Stimulated activated naive B cell treated with anti-CD40 and anti-IgM and Interleukin-4, amounts not matched to agents 10 μg/mL and 1 μg/mL and 100 μg/mL, for 72 hours (primary cell): Measurements from ENCODE around the gene CENPO.

ENCODE experiments used
- ATAC-seq, 2 donors: fragments of 150-1000 bp; cut with Tn5 transposase; replicated peaks; 2 replicates each; pipeline ENCODE4 v1.10.0; 2021; ENCODE audit warnings: moderate library complexity in 1 of 2
- DNase-seq: peaks from one replicate; pipeline ENCODE4 v3.0.0; 2021
- H3K27ac Mint-ChIP-seq: one replicate; pipeline ENCODE4 v1.8.0; 2022; ENCODE audit warnings: mild to moderate bottlenecking, mixed read lengths
- H3K27me3 Mint-ChIP-seq, 2 donors: one replicate each; pipeline ENCODE4 v1.8.0; 2022; ENCODE audit warnings: mixed read lengths in 2 of 2
- H3K36me3 Mint-ChIP-seq, 2 donors: one replicate each; pipeline ENCODE4 v1.8.0; 2022; ENCODE audit warnings: mixed read lengths in 2 of 2, mild to moderate bottlenecking in 1 of 2
- H3K4me1 Mint-ChIP-seq, 2 donors: one replicate each; pipeline ENCODE4 v1.8.0; 2022; ENCODE audit warnings: mixed read lengths in 2 of 2, mild to moderate bottlenecking in 1 of 2
- H3K4me3 Mint-ChIP-seq, 2 donors: one replicate each; pipeline ENCODE4 v1.8.0; 2022; ENCODE audit warnings: mild to moderate bottlenecking in 2 of 2, mixed read lengths in 2 of 2, moderate library complexity in 1 of 2
- H3K9me3 Mint-ChIP-seq, 2 donors: one replicate each; pipeline ENCODE4 v1.8.0; 2022; ENCODE audit warnings: mixed read lengths in 2 of 2, mild to moderate bottlenecking in 1 of 2

Gene CENPO

DNA sequence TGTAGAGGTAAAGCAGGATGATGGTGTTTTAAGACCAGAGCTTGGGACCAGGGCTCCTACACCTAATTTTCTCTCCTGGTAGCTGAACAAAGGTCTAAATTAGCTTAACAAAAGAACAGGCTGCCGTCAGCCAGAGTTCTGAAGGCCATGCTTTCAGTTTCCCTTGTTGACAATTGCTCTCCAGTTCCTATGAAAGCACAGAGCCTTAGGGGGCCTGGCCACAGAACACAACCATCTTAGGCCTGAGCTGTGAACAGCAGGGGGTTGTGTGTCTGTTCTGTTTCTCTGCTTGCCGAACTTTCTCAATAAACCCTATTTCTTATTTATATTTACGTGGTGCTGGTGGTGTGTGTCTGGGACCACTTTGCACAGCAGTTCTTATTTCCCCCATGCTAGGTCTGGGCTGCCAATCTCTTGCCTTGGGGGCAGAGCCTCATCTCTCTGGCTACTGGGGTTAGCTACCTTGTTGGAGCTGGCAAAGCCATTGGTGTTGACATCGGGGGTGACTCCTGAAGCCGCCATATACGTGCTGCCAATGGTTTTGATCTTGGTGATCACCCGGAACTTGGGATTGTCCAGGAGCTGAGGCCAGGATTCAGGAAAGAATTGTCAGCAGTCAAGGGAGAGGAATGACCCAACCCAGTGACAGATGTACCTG lies 29.0 kb downstream of the CENPO start:
- ATAC-seq (no peak), DNase-seq (no peak)
- no peaks in the 10 kb centered on the region for H3K27me3 Mint-ChIP-seq
- no peak overlapping the region for H3K27ac Mint-ChIP-seq
- no peak overlapping the region for H3K4me3 Mint-ChIP-seq
- H3K36me3 Mint-ChIP-seq = peaks cover 53 to 79% of the 10 kb centered on the region in 2 donors
- peaks cover 9 to 15% of the 10 kb centered on the region in 2 donors for H3K4me1 Mint-ChIP-seq
- H3K9me3 Mint-ChIP-seq = peaks cover 0 to 2% of the 10 kb centered on the region in 2 donors

DNA sequence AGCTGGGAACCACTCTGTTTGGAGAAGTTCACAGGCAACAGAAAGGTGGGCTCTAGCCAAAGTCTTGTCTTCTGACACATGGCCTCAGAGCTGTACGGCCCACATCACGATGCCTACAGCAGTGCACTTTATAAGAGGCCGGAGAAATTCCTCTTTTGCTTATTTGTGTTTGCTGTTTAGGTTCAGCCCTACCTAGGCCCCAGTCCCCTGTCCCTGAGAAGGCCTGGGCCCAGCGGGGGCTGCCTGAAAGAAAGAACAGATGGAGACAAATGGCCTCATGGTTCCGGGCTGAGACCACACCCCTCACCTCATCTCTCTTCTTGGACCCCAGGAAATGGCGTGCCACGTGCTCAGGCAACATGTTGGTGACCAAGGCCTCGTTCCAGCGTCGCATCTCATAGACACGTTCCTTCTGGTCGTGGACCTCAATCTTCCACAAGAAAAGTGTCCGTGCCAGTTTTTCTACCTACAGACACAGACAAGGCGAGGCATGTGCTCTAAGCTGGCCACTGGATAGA lies 30.9 kb downstream of the CENPO start:
- ATAC-seq = no peak
- no peak overlapping the region for H3K4me3 Mint-ChIP-seq
- no peak for DNase-seq
- peaks cover 0 to 2% of the 10 kb centered on the region in 2 donors for H3K9me3 Mint-ChIP-seq
- H3K4me1 Mint-ChIP-seq = peaks cover 13 to 20% of the 10 kb centered on the region in 2 donors
- H3K36me3 Mint-ChIP-seq = peaks cover 49 to 82% of the 10 kb centered on the region in 2 donors
- no peaks in the 10 kb centered on the region for H3K27me3 Mint-ChIP-seq
- H3K27ac Mint-ChIP-seq = no peak overlapping the region

DNA sequence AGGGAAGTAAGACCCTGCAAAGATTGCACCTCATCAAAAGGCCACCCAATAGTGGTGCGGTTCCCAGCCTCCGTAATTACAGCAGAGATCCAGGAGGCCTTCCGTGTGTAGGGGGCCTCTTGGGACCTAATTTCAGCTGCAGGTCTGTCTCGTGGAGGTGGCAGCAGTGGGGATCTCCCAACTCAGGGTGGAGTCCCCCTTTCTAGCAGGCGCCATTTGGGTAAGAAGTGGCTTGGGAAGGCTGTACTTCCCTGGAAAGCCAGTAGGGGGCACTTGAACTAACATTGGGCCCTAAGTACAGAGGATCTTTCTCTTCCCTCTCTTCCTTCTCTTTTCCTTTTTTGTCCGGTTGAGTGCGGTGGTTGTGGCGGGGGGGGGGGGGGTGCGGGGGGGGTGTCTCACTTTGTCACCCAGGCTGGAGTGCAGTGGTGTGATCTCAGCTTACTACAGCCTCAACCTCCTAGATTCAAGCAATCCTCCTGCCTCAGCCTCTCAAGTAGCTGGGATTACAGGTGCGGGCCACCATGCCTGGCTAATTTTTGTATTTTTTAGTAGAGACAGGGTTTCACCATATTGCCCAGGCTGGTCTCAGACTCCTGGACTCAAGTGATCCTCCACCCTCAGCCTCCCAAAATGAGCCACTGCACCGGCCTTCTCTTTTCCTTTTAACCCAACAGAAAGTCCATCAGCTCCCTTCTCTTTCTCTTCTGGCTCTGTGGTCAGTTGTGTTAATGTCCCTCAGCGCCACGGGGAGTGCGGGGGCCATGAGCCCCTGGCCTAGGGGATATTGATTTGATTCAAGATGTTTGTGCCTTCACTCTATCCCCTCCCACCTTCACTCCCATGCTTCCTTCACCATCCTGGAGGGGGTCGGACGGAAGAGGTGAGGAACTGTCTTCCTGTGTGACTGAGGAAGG lies 32.0 kb downstream of the CENPO start:
- no peak overlapping the region for H3K4me3 Mint-ChIP-seq
- no peaks in the 10 kb centered on the region for H3K27me3 Mint-ChIP-seq
- DNase-seq (no peak), ATAC-seq (peak; percentile 26 to 38)
- peaks cover 13 to 20% of the 10 kb centered on the region in 2 donors for H3K4me1 Mint-ChIP-seq
- peak overlapping the region; percentile 73 for H3K27ac Mint-ChIP-seq
- H3K36me3 Mint-ChIP-seq = peaks cover 42 to 76% of the 10 kb centered on the region in 2 donors
- H3K9me3 Mint-ChIP-seq = peaks cover 0 to 2% of the 10 kb centered on the region in 2 donors

DNA sequence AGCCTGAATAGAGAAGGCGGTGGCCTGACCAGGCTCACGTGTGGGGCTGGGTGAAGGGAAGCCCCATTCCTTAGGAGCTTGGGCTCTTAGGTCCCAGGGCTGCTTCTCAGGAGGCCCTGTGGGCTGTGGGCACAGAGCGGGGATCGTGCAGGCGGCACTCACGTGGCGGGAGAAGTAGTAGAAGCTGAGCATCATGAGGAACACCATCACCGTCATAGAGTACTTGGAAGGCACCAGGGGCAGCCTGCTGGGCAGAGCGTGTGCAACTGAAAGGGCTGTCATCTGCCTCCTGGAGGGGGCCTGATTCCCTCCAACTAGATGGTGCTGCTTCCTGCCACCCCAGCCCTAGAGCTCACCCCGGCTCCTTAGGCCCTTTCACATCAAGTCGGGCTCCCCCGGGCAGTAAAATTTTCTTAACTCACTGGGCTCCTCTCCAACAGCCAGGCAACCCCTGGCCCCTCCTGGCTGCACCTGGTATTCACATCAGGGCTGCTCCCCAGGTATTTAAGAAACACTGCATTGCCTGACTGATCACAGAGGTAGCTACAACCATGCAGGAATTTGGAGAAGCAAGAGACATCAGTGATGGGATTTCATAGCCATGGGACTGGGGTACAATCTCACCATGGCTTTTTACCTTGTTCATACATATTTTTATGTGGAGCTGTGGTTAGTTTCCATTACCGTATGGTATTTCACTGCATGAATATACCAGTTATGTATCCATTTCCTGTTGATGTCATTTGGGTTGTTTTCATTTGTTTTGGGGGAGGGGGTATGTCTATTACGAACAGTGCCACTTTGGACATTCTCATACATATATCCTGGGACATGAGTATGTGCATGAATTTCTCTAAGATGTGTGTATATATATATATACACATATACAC lies 32.9 kb downstream of the CENPO start:
- ATAC-seq = no peak
- no peak overlapping the region for H3K4me3 Mint-ChIP-seq
- peaks cover 13 to 20% of the 10 kb centered on the region in 2 donors for H3K4me1 Mint-ChIP-seq
- H3K9me3 Mint-ChIP-seq = peaks cover 0 to 2% of the 10 kb centered on the region in 2 donors
- peak overlapping the region; percentile 73 for H3K27ac Mint-ChIP-seq
- DNase-seq = no peak
- H3K36me3 Mint-ChIP-seq = peaks cover 39 to 74% of the 10 kb centered on the region in 2 donors
- H3K27me3 Mint-ChIP-seq = no peaks in the 10 kb centered on the region

DNA sequence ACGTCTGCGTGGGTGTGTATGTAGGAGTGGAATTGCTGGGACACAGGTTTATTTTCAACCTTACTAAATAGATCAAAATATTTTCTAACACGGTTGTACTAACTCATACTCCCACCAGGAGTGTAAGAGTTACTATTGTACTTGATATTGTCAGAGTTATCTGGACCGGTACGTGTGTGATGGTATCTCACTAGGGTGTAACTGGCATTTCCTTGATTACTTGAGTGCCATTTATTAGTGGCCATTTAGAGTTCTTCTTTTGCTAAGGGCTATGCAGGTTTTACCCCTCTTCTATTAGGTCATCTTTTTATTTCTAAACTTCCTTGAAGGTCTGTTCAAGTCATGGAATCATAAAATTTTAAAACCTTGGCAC lies 33.5 kb downstream of the CENPO start:
- Mint-ChIP-seq H3K4me1 (peaks cover 13 to 20% of the 10 kb centered on the region in 2 donors), H3K27ac (no peak overlapping the region), H3K36me3 (peaks cover 38 to 72% of the 10 kb centered on the region in 2 donors), H3K4me3 (no peak overlapping the region), H3K9me3 (peaks cover 0 to 2% of the 10 kb centered on the region in 2 donors), H3K27me3 (no peaks in the 10 kb centered on the region)
- ATAC-seq (no peak), DNase-seq (no peak)

DNA sequence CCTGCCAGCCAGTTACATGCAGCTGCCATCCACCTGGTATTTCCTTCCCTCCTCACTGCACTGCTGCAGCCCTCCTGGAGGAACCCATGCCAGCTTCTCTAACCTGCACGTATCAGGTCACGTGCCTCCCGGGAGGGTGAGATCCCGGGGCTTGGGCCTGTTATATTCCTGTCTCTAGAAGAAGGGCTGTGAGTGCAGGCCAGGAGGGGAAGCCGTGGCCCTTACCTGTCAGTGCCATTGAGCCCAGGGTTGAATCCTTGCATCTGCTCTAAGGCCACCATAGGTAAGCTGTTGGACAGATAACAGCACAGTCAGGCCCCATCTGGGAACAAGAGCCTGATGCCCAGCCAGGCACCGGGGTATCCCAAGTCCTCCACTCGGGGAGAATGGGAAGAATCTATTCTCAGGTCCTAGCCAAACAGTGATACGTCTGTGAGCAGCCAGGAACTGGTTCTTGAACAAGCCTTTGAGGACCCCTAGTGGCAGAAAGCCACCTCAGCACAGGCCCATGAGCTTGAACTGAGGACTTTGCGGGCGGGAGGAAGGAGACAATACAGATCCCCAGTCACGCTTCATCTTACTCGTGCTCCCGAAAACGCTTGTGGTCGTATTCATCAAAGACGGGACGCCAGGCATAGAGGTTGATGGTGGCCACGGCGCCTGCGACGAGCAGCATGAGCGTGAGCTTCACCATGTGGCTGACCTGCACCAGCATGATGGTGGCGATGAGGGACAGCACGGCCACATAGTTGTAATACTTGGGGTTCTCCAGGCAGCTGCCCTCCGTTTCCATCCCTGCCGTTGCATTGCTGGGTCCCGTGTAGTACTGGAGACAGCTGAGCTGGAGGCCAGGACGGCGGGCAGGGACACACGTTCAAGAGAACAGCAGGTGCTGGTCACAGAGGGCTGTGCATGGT lies 34.4 kb downstream of the CENPO start:
- Mint-ChIP-seq H3K27me3 (no peaks in the 10 kb centered on the region), H3K36me3 (peaks cover 42 to 68% of the 10 kb centered on the region in 2 donors), H3K4me3 (no peak overlapping the region), H3K27ac (peak overlapping the region; percentile 47), H3K9me3 (peaks cover 0 to 2% of the 10 kb centered on the region in 2 donors), H3K4me1 (peaks cover 13 to 20% of the 10 kb centered on the region in 2 donors)
- DNase-seq (peak; percentile 49), ATAC-seq (peak; percentile 89 to 93)

DNA sequence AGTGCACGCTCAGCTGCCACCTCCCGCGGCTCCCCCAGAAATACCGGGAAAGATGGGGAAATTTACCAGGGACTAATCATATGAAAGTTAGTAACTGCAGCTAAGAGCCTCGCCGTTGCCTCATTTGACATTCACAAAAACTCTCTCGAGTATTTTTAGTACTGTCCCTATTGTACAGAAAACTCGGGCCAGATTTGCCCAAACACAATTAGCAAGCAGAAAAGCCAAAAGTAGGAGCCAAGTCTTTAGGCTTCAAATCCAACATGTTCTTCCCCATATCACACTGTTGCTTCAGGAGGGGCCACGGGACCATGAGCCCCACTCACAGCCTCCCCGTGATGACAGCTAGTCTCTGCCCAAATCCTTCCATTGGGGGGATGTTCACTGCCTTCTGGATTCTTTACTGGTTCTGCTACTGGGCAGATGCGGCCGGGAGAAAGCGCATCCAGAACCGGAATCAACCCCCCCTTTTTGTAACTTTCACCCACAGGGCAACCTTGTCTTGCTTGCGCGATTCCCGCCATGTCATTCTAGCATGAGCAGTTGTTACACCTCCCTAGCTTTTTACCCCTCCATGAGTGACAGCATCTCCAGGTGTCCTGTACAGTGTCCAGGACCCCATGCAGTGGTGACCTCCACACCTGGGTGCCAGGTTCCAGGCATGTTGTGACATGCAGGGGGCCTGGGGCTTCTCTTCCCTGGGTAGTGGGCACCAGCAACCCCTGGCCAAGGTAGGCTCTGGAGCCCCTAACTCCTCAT lies 35.2 kb downstream of the CENPO start:
- no peaks in the 10 kb centered on the region for H3K27me3 Mint-ChIP-seq
- peaks cover 44 to 68% of the 10 kb centered on the region in 2 donors for H3K36me3 Mint-ChIP-seq
- H3K9me3 Mint-ChIP-seq = peaks cover 0 to 2% of the 10 kb centered on the region in 2 donors
- no peak overlapping the region for H3K27ac Mint-ChIP-seq
- DNase-seq = no peak
- peaks cover 13 to 20% of the 10 kb centered on the region in 2 donors for H3K4me1 Mint-ChIP-seq
- H3K4me3 Mint-ChIP-seq = no peak overlapping the region
- no peak for ATAC-seq

DNA sequence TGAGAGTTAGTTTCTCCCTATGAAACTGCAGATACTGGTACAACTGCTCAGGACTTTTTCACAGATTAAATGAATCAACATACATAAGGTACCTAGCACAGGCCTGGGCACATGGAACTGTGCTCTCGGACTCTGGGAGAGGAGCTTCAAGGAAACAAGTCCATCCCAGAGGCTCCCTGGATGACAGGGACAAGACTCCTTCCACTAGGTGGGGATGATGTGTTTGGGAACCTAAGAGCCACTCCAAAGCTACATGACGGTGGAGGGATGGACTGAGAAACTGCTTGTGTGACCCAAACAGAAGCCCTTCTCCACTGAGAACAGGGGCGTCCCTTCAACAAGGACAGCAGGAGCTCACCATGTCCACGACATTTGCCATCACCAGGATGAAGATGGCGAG lies 37.1 kb downstream of the CENPO start:
- no peaks in the 10 kb centered on the region for H3K27me3 Mint-ChIP-seq
- H3K4me3 Mint-ChIP-seq = no peak overlapping the region
- DNase-seq = no peak
- H3K27ac Mint-ChIP-seq = no peak overlapping the region
- H3K9me3 Mint-ChIP-seq = peaks cover 0 to 2% of the 10 kb centered on the region in 2 donors
- ATAC-seq = no peak
- H3K4me1 Mint-ChIP-seq = peaks cover 12 to 13% of the 10 kb centered on the region in 2 donors
- peaks cover 48 to 72% of the 10 kb centered on the region in 2 donors for H3K36me3 Mint-ChIP-seq

DNA sequence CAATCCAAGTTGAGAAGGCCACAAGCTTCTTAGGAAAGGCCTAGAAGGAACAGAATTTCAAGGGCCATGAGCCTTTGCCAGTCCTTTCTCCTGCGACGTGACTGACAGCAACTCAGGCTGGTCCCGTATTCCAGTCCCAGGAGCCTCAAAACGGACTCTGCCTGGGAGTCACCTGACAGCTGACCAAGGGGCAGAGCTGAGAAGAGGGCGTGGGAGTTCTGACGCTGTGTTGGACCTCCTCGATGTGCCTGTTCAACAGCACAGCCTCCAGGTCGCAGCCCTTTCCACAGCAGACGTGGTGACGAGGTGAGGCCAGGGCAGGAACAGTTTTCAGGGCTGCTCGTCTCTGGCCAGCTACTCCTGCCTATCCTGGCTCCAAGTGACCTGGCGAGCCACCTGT lies 37.6 kb downstream of the CENPO start:
- Mint-ChIP-seq H3K27ac (no peak overlapping the region), H3K36me3 (peaks cover 45 to 70% of the 10 kb centered on the region in 2 donors), H3K9me3 (no peaks in the 10 kb centered on the region), H3K27me3 (no peaks in the 10 kb centered on the region), H3K4me3 (no peak overlapping the region), H3K4me1 (peaks cover 8 to 9% of the 10 kb centered on the region in 2 donors)
- no peak for DNase-seq
- no peak for ATAC-seq

DNA sequence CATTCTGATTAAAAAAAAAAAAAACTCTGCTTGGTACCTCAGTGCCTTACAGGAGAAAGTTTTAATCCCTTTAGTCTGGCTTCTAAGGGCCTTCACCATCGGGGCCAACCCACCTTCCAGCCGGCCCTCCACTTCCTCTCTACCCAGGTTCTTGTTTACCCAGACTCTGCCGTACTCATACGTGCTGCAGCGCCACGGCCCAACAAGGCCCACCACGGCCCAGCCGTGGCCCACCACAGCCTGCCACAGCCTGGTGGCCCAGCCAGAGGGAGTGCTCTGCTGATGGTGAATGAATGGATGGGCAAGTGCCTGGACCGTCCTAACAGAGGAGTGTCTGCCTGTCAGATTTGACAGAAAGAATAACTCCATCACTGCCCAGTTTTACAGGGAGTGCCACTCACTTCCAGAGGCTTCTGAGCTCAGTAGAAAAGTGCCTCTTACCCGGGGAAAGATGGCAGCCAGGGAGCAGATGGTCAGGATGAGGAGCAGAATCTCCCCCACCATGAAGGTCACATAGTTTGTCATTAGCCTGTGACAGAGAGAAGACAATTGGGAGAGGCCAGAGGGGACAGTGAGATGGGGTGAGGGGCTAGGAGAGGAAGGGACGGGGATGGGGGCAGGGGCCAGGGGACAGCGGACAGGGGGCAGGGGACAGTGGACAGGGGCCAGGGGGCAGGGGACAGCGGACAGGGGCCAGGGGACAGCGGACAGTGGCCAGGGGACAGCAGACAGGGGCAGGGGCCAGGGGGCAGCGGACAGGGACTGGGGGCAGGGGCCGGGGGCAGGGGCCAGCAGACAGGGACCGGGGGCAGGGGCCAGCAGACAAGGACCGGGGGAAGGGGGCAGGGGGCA lies 38.2 kb downstream of the CENPO start:
- no peak overlapping the region for H3K27ac Mint-ChIP-seq
- no peak overlapping the region for H3K4me3 Mint-ChIP-seq
- DNase-seq (no peak), ATAC-seq (no peak)
- H3K27me3 Mint-ChIP-seq = no peaks in the 10 kb centered on the region
- H3K36me3 Mint-ChIP-seq = peaks cover 45 to 70% of the 10 kb centered on the region in 2 donors
- H3K4me1 Mint-ChIP-seq = peaks cover 4 to 5% of the 10 kb centered on the region in 2 donors
- H3K9me3 Mint-ChIP-seq = no peaks in the 10 kb centered on the region

DNA sequence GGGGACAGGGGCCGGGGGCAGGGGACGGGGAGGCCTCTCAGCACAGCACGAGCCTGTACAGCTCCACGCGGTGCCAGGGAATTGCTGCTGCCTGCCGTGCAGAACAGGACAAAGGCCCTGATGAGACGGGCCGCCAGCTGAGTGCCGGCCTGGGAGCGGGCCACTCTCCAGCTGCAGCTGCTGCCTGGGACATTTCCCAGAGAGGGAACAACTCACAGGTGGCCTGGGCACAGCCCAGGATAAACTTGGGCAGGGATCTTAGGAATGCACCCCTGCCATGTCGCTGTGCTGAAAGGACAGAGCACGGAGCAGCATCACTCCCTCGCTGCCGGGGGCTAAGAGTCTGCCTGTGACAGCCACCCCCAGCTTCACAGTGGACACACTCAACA lies 38.8 kb downstream of the CENPO start:
- H3K9me3 Mint-ChIP-seq = no peaks in the 10 kb centered on the region
- H3K4me1 Mint-ChIP-seq = peaks cover 4 to 5% of the 10 kb centered on the region in 2 donors
- no peak for ATAC-seq
- no peak overlapping the region for H3K4me3 Mint-ChIP-seq
- H3K27me3 Mint-ChIP-seq = no peaks in the 10 kb centered on the region
- no peak overlapping the region for H3K27ac Mint-ChIP-seq
- peaks cover 50 to 73% of the 10 kb centered on the region in 2 donors for H3K36me3 Mint-ChIP-seq
- DNase-seq = no peak

DNA sequence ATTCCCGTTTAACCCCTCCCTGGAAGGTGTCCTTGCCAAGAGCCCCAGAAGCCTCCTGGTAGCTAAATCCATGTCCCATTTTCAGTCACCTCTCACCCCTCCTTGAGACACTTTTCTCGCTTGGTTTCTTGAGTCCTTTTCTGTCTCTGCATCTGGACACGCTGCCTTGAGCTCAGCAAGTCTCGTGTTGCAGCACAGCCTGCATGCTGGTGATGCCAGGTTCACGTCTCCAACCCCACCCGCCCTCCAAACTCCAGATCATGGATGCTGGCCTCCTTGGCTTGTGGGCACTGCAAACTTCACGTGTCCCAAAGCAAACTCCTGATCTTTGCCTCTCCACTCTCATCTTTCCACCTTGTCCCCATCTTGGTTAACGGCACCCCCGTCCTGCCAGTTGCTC lies 39.3 kb downstream of the CENPO start:
- Mint-ChIP-seq H3K4me1 (peaks cover 4 to 5% of the 10 kb centered on the region in 2 donors), H3K36me3 (peaks cover 49 to 73% of the 10 kb centered on the region in 2 donors), H3K4me3 (no peak overlapping the region), H3K27me3 (no peaks in the 10 kb centered on the region), H3K9me3 (no peaks in the 10 kb centered on the region), H3K27ac (no peak overlapping the region)
- ATAC-seq (no peak), DNase-seq (no peak)
